HepG2 (cell line): ENCODE measurements around the gene SLC24A4. TPM values are rescaled to one million over a fixed set of nuclear protein-coding genes. Genes with fewer than 3 reads are reported as not detected.

Source experiments
- ATAC-seq: fragments of 200-7000 bp; cut with Tn5 transposase; 3 replicates; pipeline ENCODE4 v1.9.1; 2020; ENCODE audit warnings: mild to moderate bottlenecking, moderate library complexity
- BruUV-seq: library from RNA; stranded (reverse); fragments of 400-500 nt; replicated peaks from 2 replicates; lab custom pipeline; 2021; lab: Mats Ljungman, UMichigan
- CTCF ChIA-PET: fragments of 300-600 bp; formaldehyde crosslinking; extraction: SDS; loops from one replicate; lab custom pipeline; 2021; ENCODE audit warnings: low total read pairs, inconsistent platforms, low intra/inter-chr PET ratio; lab: Yijun Ruan, JAX
- POLR2A ChIA-PET: fragments of 350-600 bp; sonication (Branson Sonifier 250); formaldehyde crosslinking; loops from one replicate; lab custom pipeline; 2020; ENCODE audit warnings: antibody characterized with exemption, inconsistent platforms; lab: Yijun Ruan, JAX
- DNase-seq: peaks from one replicate; pipeline ENCODE4 v3.0.0-alpha.2; 2015; ENCODE audit warnings: low spot score
- FAIRE-seq: peaks from 3 replicates; lab custom pipeline; 2011; peaks lifted over from hg19 to GRCh38; lab: Jason Lieb, UNC
- H2AFZ ChIP-seq: one replicate; pipeline ENCODE4 v1.6.1; 2011; ENCODE audit warnings: low read length, inconsistent platforms
- H3K27ac ChIP-seq: fragments of 300-600 bp; 3 replicates; pipeline ENCODE4 v1.8.0; 2011; ENCODE audit warnings: mixed run types, mild to moderate bottlenecking, mixed read lengths, low read length, inconsistent platforms; ENCODE audit not compliant: insufficient read depth; ENCODE audit errors: extremely low read length
- H3K27me3 ChIP-seq, 2 experiments: fragments of 200-600 bp in 1 of 2; 2 replicates in 1 of 2; 3 replicates in 1 of 2; pipeline versions ENCODE4 v1.6.0 to v1.8.0; 2011; ENCODE audit warnings: low read length in 2 of 2, mild to moderate bottlenecking in 2 of 2, moderate library complexity in 2 of 2, inconsistent platforms in 1 of 2; ENCODE audit not compliant: insufficient read depth in 2 of 2, control insufficient read depth in 1 of 2
- H3K36me3 ChIP-seq, 2 experiments: fragments of 200-600 bp in 1 of 2; replicated peaks in 1 of 2; 2 replicates in 1 of 2; 3 replicates in 1 of 2; pipeline versions ENCODE4 v1.5.1 to v1.8.0; 2011; ENCODE audit warnings: low read length in 2 of 2, inconsistent platforms in 1 of 2; ENCODE audit not compliant: insufficient read depth in 2 of 2, control insufficient read depth in 1 of 2
- H3K4me1 ChIP-seq: 2 replicates; pipeline ENCODE4 v1.5.1; 2012; ENCODE audit warnings: low read length, inconsistent platforms; ENCODE audit not compliant: insufficient read depth
- H3K4me2 ChIP-seq: 2 replicates; pipeline ENCODE4 v1.6.0; 2011; ENCODE audit warnings: low read depth, low read length, inconsistent platforms
- H3K4me3 ChIP-seq, 3 experiments: fragments of 200-600 bp in 1 of 3; sonication (generic), shearing (Covaris generic) in 1 of 3; replicated peaks in 1 of 3; 2 replicates each; pipeline ENCODE4 v1.5.1; 2011 to 2016; ENCODE audit warnings: low read length in 3 of 3, inconsistent platforms in 2 of 3, low read depth in 2 of 3, mild to moderate bottlenecking in 2 of 3, control low read depth in 1 of 3, mixed read lengths in 1 of 3; ENCODE audit not compliant: insufficient read depth in 1 of 3
- H3K79me2 ChIP-seq: one replicate; pipeline ENCODE4 v1.6.1; 2011; ENCODE audit warnings: low read length, inconsistent platforms; ENCODE audit not compliant: insufficient read depth
- H3K9ac ChIP-seq: 2 replicates; pipeline ENCODE4 v1.6.0; 2011; ENCODE audit warnings: mild to moderate bottlenecking, low read depth, low read length, inconsistent platforms; ENCODE audit not compliant: insufficient read depth
- H3K9me3 ChIP-seq: 2 replicates; pipeline ENCODE4 v1.5.1; 2012; ENCODE audit warnings: mild to moderate bottlenecking, low read length
- H4K20me1 ChIP-seq: 2 replicates; pipeline ENCODE4 v1.6.0; 2011; ENCODE audit warnings: inconsistent platforms, mild to moderate bottlenecking, low read length, moderate library complexity; ENCODE audit not compliant: insufficient read depth
- CCDC6 ChIP-seq: sonication (generic); formaldehyde crosslinking; IDR thresholded peaks from 2 replicates; pipeline ENCODE4 v1.8.1; 2022; ENCODE audit warnings: mild to moderate bottlenecking, missing genetic modification reagents, moderate library complexity
- CREB1 ChIP-seq, 2 experiments: fragments of 450-650 bp in 1 of 2; IDR thresholded peaks; 2 replicates each; pipeline ENCODE4 v1.6.1; 2016 to 2017; ENCODE audit warnings: control low read depth in 1 of 2, mild to moderate bottlenecking in 1 of 2, missing compliant biosample characterization in 1 of 2, missing genetic modification characterization in 1 of 2
- KLF15 ChIP-seq: sonication (generic); formaldehyde crosslinking; IDR thresholded peaks from 2 replicates; pipeline ENCODE4 v1.8.1; 2023; ENCODE audit warnings: borderline replicate concordance, mild to moderate bottlenecking, inconsistent platforms, missing genetic modification reagents, mixed read lengths
- LCORL ChIP-seq, 2 experiments: fragments of 450-650 bp in 1 of 2; sonication (generic) in 1 of 2; formaldehyde crosslinking in 1 of 2; IDR thresholded peaks; 2 replicates each; pipeline versions ENCODE4 v1.5.0 to v1.6.1; 2017 to 2020; ENCODE audit warnings: antibody characterized with exemption in 1 of 2, missing genetic modification reagents in 1 of 2
- POGZ ChIP-seq: sonication (generic); formaldehyde crosslinking; IDR thresholded peaks from 2 replicates; pipeline ENCODE4 v1.4.0; 2020; ENCODE audit warnings: mild to moderate bottlenecking, missing genetic modification reagents
- SRSF1 ChIP-seq: fragments of 200-400 bp; formaldehyde crosslinking; optimal IDR thresholded peaks from 2 replicates; pipeline ENCODE3; 2017; ENCODE audit warnings: mild to moderate bottlenecking, low read depth, low read length, moderate library complexity
- TRIM22 ChIP-seq: fragments of 450-650 bp; IDR thresholded peaks from 2 replicates; pipeline ENCODE4 v1.6.1; 2017
- WIZ ChIP-seq: sonication (generic); formaldehyde crosslinking; IDR thresholded peaks from 2 replicates; pipeline ENCODE4 v1.5.1; 2020; ENCODE audit warnings: mild to moderate bottlenecking, missing genetic modification reagents
- ZMYM2 ChIP-seq: sonication (generic); formaldehyde crosslinking; IDR thresholded peaks from 2 replicates; pipeline ENCODE4 v1.8.0; 2022; ENCODE audit warnings: mild to moderate bottlenecking, missing genetic modification reagents
- ZNF24 ChIP-seq: fragments of 450-650 bp; IDR thresholded peaks from 2 replicates; pipeline ENCODE4 v1.6.1; 2017; ENCODE audit warnings: antibody characterized with exemption, mild to moderate bottlenecking
- ZNF614 ChIP-seq: IDR thresholded peaks from 2 replicates; pipeline ENCODE4 v1.6.1; 2018; ENCODE audit warnings: missing biosample characterization, missing genetic modification reagents, inconsistent platforms, borderline replicate concordance
- WGBS: methylation state at CpG from one replicate; pipeline ENCODE4 v1.1.6; 2017; ENCODE audit warnings: low lambda C conversion rate; 5-methylcytosine and 5-hydroxymethylcytosine counted together
- in situ Hi-C: cut with HindIII; loops from 2 replicates; pipeline ENCODE4 v1.10.0; 2017; ENCODE audit warnings: low pct_unique_long_range_greater_than_20kb; ENCODE audit not compliant: extremely low pct_ligation_motif_present
- intact Hi-C: fragments of 100-400 bp; cut with micrococcal nuclease; formaldehyde crosslinking; loops from one replicate; pipeline ENCODE4 v1.10.0; 2022; ENCODE audit not compliant: unreplicated experiment
- polyA plus RNA-seq, 8 experiments: library from polyadenylated mRNA; depleted of rRNA in 3 of 8; stranded (reverse) in 7 of 8; unstranded in 1 of 8; fragments of >200 nt; fragmentation: Illumina TruSeq in 4 of 8; extraction: Trizol in 4 of 8; gene quantifications; 2 replicates each; pipeline versions ENCODE4 v1.2.1 to v1.2.3, GENCODE V29; 2011 to 2016; ENCODE audit warnings: low read depth in 4 of 8, missing spikeins in 1 of 8, mixed read lengths in 1 of 8; ENCODE audit not compliant: insufficient read depth in 1 of 8
- total RNA-seq, 5 experiments: library from RNA; depleted of rRNA; stranded (reverse); fragments of >200 nt; fragmentation: Illumina TruSeq; extraction: Trizol; gene quantifications; 2 replicates each; pipeline ENCODE4 v1.2.3, GENCODE V29; 2016; ENCODE audit warnings: low read depth in 1 of 5
- TF ChIP-seq, protein P1 (sequence below): sonication (generic); formaldehyde crosslinking; IDR thresholded peaks from 2 replicates; pipeline ENCODE4 v1.4.0; 2020; ENCODE audit warnings: missing genetic modification reagents
- TF ChIP-seq, protein P2 (sequence below): sonication (generic); formaldehyde crosslinking; IDR thresholded peaks from 2 replicates; pipeline ENCODE4 v1.5.0; 2020; ENCODE audit warnings: mild to moderate bottlenecking, missing genetic modification reagents
- TF ChIP-seq, protein P3 (sequence below): sonication (generic); formaldehyde crosslinking; IDR thresholded peaks from 2 replicates; pipeline ENCODE4 v1.5.1; 2020; ENCODE audit warnings: mild to moderate bottlenecking, missing genetic modification reagents, moderate library complexity
- TF ChIP-seq, protein P4 (sequence below): sonication (generic); formaldehyde crosslinking; IDR thresholded peaks from 2 replicates; pipeline ENCODE4 v1.8.0; 2022; ENCODE audit warnings: mild to moderate bottlenecking, missing genetic modification reagents, moderate library complexity
- TF ChIP-seq, protein P5 (sequence below): sonication (generic); formaldehyde crosslinking; IDR thresholded peaks from 2 replicates; pipeline ENCODE4 v1.4.0; 2020; ENCODE audit warnings: missing genetic modification reagents

Gene SLC24A4
- total and polyA plus RNA-seq, 2 of the 13 experiments (the other 11 are each of a cell fraction or from before 2014, with no cell fraction given): not detected

- TF ChIP-seq, protein P1, sequence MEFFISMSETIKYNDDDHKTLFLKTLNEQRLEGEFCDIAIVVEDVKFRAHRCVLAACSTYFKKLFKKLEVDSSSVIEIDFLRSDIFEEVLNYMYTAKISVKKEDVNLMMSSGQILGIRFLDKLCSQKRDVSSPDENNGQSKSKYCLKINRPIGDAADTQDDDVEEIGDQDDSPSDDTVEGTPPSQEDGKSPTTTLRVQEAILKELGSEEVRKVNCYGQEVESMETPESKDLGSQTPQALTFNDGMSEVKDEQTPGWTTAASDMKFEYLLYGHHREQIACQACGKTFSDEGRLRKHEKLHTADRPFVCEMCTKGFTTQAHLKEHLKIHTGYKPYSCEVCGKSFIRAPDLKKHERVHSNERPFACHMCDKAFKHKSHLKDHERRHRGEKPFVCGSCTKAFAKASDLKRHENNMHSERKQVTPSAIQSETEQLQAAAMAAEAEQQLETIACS (CRISPR knock-in tag): no peak
- TF ChIP-seq ZMYM2: no peak
- no peak for TF ChIP-seq KLF15
Measured at GRCh38 chr14:92308716-92309115, 14.2 kb upstream of the SLC24A4 start (continued).

GRCh38 chr14:92309968-92310530 is 12.9 kb upstream of the SLC24A4 start:
- H3K9me3 ChIP-seq: no peaks in the 10 kb centered on the region
- ATAC-seq (no peak), DNase-seq (no peak), FAIRE-seq (no peak)
- POLR2A ChIA-PET: no interaction called here
- H3K27me3 ChIP-seq: peaks cover 4 to 36% of the 10 kb centered on the region in 2 experiments
- no peak overlapping the region for H3K27ac ChIP-seq
- intact Hi-C loops (no loop called here), in situ Hi-C loops (no loop called here)
- WGBS: 30% methylated on average over 7 of the region's 7 CpGs
- no peak overlapping the region for H3K4me3 ChIP-seq
- H3K4me2 ChIP-seq: no peak overlapping the region
- no peaks in the 10 kb centered on the region for H3K79me2 ChIP-seq
- no peaks in the 10 kb centered on the region for H4K20me1 ChIP-seq
- no peaks in the 10 kb centered on the region for H3K4me1 ChIP-seq
- H3K9ac ChIP-seq: no peak overlapping the region
- CTCF ChIA-PET: no interaction called here
- no TSS peak for BruUV-seq
- H2AFZ ChIP-seq: no peak overlapping the region
- no peaks in the 10 kb centered on the region for H3K36me3 ChIP-seq
- no peak for TF ChIP-seq SRSF1
- TF ChIP-seq POGZ (CRISPR knock-in tag): no peak
- TF ChIP-seq, protein P2, sequence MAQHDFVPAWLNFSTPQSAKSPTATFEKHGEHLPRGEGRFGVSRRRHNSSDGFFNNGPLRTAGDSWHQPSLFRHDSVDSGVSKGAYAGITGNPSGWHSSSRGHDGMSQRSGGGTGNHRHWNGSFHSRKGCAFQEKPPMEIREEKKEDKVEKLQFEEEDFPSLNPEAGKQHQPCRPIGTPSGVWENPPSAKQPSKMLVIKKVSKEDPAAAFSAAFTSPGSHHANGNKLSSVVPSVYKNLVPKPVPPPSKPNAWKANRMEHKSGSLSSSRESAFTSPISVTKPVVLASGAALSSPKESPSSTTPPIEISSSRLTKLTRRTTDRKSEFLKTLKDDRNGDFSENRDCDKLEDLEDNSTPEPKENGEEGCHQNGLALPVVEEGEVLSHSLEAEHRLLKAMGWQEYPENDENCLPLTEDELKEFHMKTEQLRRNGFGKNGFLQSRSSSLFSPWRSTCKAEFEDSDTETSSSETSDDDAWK (CRISPR knock-in tag): no peak
- no peak for TF ChIP-seq WIZ (CRISPR knock-in tag)
- TF ChIP-seq, protein P3, sequence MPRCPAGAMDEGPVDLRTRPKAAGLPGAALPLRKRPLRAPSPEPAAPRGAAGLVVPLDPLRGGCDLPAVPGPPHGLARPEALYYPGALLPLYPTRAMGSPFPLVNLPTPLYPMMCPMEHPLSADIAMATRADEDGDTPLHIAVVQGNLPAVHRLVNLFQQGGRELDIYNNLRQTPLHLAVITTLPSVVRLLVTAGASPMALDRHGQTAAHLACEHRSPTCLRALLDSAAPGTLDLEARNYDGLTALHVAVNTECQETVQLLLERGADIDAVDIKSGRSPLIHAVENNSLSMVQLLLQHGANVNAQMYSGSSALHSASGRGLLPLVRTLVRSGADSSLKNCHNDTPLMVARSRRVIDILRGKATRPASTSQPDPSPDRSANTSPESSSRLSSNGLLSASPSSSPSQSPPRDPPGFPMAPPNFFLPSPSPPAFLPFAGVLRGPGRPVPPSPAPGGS (CRISPR knock-in tag): no peak
- TF ChIP-seq CCDC6 (CRISPR knock-in tag): no peak
- TF ChIP-seq ZNF614 (CRISPR knock-in tag): no peak
- TF ChIP-seq ZNF24: no peak
- TF ChIP-seq, protein P4, sequence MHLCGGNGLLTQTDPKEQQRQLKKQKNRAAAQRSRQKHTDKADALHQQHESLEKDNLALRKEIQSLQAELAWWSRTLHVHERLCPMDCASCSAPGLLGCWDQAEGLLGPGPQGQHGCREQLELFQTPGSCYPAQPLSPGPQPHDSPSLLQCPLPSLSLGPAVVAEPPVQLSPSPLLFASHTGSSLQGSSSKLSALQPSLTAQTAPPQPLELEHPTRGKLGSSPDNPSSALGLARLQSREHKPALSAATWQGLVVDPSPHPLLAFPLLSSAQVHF (CRISPR knock-in tag): no peak
- TF ChIP-seq LCORL (IDR thresholded peaks at IDR 0.05): no peak
- TF ChIP-seq LCORL (CRISPR knock-in tag; IDR thresholded peaks at IDR 0.05): no peak
- TF ChIP-seq, protein P5, sequence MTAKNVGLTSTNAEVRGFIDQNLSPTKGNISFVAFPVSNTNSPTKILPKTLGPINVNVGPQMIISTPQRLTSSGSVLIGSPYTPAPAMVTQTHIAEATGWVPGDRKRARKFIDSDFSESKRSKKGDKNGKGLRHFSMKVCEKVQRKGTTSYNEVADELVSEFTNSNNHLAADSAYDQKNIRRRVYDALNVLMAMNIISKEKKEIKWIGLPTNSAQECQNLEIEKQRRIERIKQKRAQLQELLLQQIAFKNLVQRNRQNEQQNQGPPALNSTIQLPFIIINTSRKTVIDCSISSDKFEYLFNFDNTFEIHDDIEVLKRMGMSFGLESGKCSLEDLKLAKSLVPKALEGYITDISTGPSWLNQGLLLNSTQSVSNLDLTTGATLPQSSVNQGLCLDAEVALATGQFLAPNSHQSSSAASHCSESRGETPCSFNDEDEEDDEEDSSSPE (CRISPR knock-in tag): no peak
- no peak for TF ChIP-seq CREB1 (IDR thresholded peaks at IDR 0.05)
- no peak for TF ChIP-seq CREB1 (CRISPR knock-in tag; IDR thresholded peaks at IDR 0.05)
- no peak for TF ChIP-seq TRIM22
